Neutrophil (primary cell): Measurements from ENCODE around the gene ZNF148.

ENCODE experiments used
- H3K27ac ChIP-seq: fragments of 200-600 bp; sonication (generic); 2 replicates; pipeline ENCODE4 v1.5.1; 2016; ENCODE audit warnings: mild to moderate bottlenecking, moderate library complexity
- H3K27me3 ChIP-seq: fragments of 200-600 bp; sonication (generic); 2 replicates; pipeline ENCODE4 v1.6.0; 2016; ENCODE audit warnings: mild to moderate bottlenecking
- H3K36me3 ChIP-seq: fragments of 200-600 bp; sonication (generic); 2 replicates; pipeline ENCODE4 v1.5.1; 2017
- H3K4me1 ChIP-seq, 2 experiments: fragments of 200-600 bp in 1 of 2; sonication (generic) in 1 of 2; 1 replicate in 1 of 2; 2 replicates in 1 of 2; pipeline versions ENCODE4 v1.5.1 to v1.6.1; 2013 to 2016; ENCODE audit warnings: low read depth in 1 of 2, low read length in 1 of 2, mild to moderate bottlenecking in 1 of 2, moderate library complexity in 1 of 2; ENCODE audit not compliant: control insufficient read depth in 1 of 2, insufficient read depth in 1 of 2
- H3K4me3 ChIP-seq, 2 experiments: fragments of 200-600 bp in 1 of 2; sonication (generic) in 1 of 2; 1 replicate in 1 of 2; 2 replicates in 1 of 2; pipeline ENCODE4 v1.5.1; 2013 to 2016; ENCODE audit warnings: low read depth in 1 of 2, low read length in 1 of 2, mild to moderate bottlenecking in 1 of 2, moderate library complexity in 1 of 2
- H3K9me3 ChIP-seq: fragments of 200-600 bp; sonication (generic); 2 replicates; pipeline ENCODE4 v1.5.1; 2016
- CTCF ChIP-seq: fragments of 200-600 bp; sonication (generic); IDR thresholded peaks from 2 replicates; pipeline ENCODE4 v1.5.1; 2016; ENCODE audit warnings: antibody characterized with exemption

ZNF148 gene

GRCh38 chr3:125213946-125214542, 161.1 kb downstream of the ZNF148 start:
- peaks cover 70% of the 10 kb centered on the region for H3K27me3 ChIP-seq
- TF ChIP-seq CTCF = no peak
- H3K9me3 ChIP-seq = no peaks in the 10 kb centered on the region
- H3K27ac ChIP-seq = no peak overlapping the region
- H3K4me1 ChIP-seq = no peaks in the 10 kb centered on the region
- no peak overlapping the region for H3K4me3 ChIP-seq
- H3K36me3 ChIP-seq = no peaks in the 10 kb centered on the region

GRCh38 chr3:125213364-125213755, 161.8 kb downstream of the ZNF148 start:
- Histone ChIP-seq H3K27ac (no peak overlapping the region), H3K9me3 (no peaks in the 10 kb centered on the region), H3K36me3 (no peaks in the 10 kb centered on the region), H3K27me3 (peaks cover 74% of the 10 kb centered on the region), H3K4me1 (no peaks in the 10 kb centered on the region), H3K4me3 (no peak overlapping the region)
- no peak for TF ChIP-seq CTCF

- H3K9me3 ChIP-seq = no peaks in the 10 kb centered on the region
- peaks cover 74% of the 10 kb centered on the region for H3K27me3 ChIP-seq
- no peak within 1 kb of the TSS for H3K27ac ChIP-seq
- TF ChIP-seq CTCF = no peak
- H3K4me3 ChIP-seq = no peak within 1 kb of the TSS
- H3K4me1 ChIP-seq = no peaks in the 10 kb centered on the region
- no peaks in the 10 kb centered on the region for H3K36me3 ChIP-seq
These were observed 162.4 kb downstream of the ZNF148 start, which contains the start of gene SLC12A8 for GRCh38 chr3:125212509-125213363. TSS of gene SLC12A8 (minus strand) at chr3:125212748. CDS start at chr3:125211349, 1,399 bp downstream.

GRCh38 chr3:125212091-125212508, 163.0 kb downstream of the ZNF148 start:
- H3K4me3 ChIP-seq = no peak overlapping the region
- H3K27me3 ChIP-seq = peaks cover 74% of the 10 kb centered on the region

GRCh38 chr3:125211523-125212090, 163.5 kb downstream of the ZNF148 start:
- no peaks in the 10 kb centered on the region for H3K4me1 ChIP-seq
- peaks cover 74% of the 10 kb centered on the region for H3K27me3 ChIP-seq
- no peak overlapping the region for H3K4me3 ChIP-seq
- H3K36me3 ChIP-seq = no peaks in the 10 kb centered on the region
- TF ChIP-seq CTCF = no peak
- H3K9me3 ChIP-seq = no peaks in the 10 kb centered on the region
- H3K27ac ChIP-seq = no peak overlapping the region

More at GRCh38 chr3:125212091-125212508, 163.0 kb downstream of the ZNF148 start:
- H3K9me3 ChIP-seq = no peaks in the 10 kb centered on the region
- no peak overlapping the region for H3K27ac ChIP-seq
- H3K36me3 ChIP-seq = no peaks in the 10 kb centered on the region
- no peaks in the 10 kb centered on the region for H3K4me1 ChIP-seq
- no peak for TF ChIP-seq CTCF
